SK-N-MC (cell line): ENCODE measurements around the gene CD79B.

ENCODE experiments used
- DNase-seq: peaks from one replicate; pipeline ENCODE4 v3.0.0-alpha.2; 2011; ENCODE audit warnings: low read depth, low spot score
- H3K27ac ChIP-seq: fragments of 200-600 bp; sonication (generic); 2 replicates; pipeline ENCODE4 v1.5.1; 2016; ENCODE audit warnings: mixed run types
- H3K36me3 ChIP-seq: fragments of 200-600 bp; sonication (generic); 2 replicates; pipeline ENCODE4 v1.6.1; 2017; ENCODE audit warnings: antibody characterized with exemption, low read length, mixed read lengths; ENCODE audit not compliant: insufficient read depth
- H3K4me3 ChIP-seq: fragments of 200-600 bp; sonication (generic); 2 replicates; pipeline ENCODE4 v1.5.1; 2016
- H3K9ac ChIP-seq: fragments of 200-600 bp; sonication (generic); 2 replicates; pipeline ENCODE4 v1.8.0; 2017; ENCODE audit warnings: mixed run types, mixed read lengths; ENCODE audit not compliant: insufficient read length
- H3K9me3 ChIP-seq: fragments of 200-600 bp; sonication (generic); 2 replicates; pipeline ENCODE4 v1.6.1; 2017; ENCODE audit warnings: low read depth, mild to moderate bottlenecking, antibody characterized with exemption, low read length, moderate library complexity, mixed read lengths
- EZH2 ChIP-seq: fragments of 200-600 bp; sonication (generic); IDR thresholded peaks from one replicate; pipeline ENCODE4 v1.6.1; 2017; ENCODE audit warnings: antibody characterized with exemption
- FOXP2 ChIP-seq: optimal IDR thresholded peaks from 2 replicates; pipeline ENCODE3; 2011; ENCODE audit warnings: mild to moderate bottlenecking, moderate library complexity; ENCODE audit not compliant: insufficient read depth; ENCODE audit errors: extremely low read length, control extremely low read depth
- POLR2AphosphoS5 ChIP-seq: IDR thresholded peaks from 2 replicates; pipeline ENCODE4 v1.6.1; 2012; ENCODE audit warnings: mild to moderate bottlenecking, low read depth, low read length, borderline replicate concordance

The CD79B gene

DNA sequence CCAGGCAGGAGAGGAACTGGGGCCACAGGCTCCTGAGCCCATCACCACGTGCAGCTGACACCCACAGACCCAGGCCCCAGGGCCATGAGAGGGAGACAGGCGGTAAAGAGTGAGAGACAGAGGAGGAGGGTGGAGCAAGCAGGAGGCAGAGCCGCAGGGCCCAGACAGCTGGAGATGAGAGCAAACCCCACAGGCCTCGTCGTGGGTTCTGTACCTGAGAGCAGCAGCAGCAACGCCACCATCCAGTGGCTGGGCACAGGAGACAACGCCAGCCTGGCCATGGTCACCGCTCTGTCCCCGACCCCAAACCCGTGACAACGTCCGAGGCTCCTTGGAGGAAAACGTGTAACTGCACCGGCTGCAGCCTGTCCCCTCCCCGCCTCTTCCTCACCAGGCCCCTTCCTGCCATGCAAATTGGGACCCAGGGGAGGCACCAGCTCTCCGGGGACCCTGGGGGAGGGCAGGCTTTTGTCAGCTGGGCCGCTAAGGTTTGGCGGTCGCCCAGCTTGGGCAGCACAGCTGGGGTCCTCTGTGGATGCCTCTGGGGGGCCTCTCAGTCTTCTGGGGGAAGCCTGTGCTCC lies at the start of gene CD79B:
Gene CD79B (minus strand): TSS at position 351 of the 581 bp plus-strand sequence. CDS start 70 bp downstream, at position 281.
- no peak for DNase-seq
- Histone ChIP-seq H3K9me3 (no peaks in the 10 kb centered on the region), H3K36me3 (no peaks in the 10 kb centered on the region), H3K9ac (no peak within 1 kb of the TSS), H3K4me3 (no peak within 1 kb of the TSS), H3K27ac (no peak within 1 kb of the TSS)
- TF ChIP-seq POLR2AphosphoS5 (no peak), EZH2 (no peak), FOXP2 (no peak)

DNA sequence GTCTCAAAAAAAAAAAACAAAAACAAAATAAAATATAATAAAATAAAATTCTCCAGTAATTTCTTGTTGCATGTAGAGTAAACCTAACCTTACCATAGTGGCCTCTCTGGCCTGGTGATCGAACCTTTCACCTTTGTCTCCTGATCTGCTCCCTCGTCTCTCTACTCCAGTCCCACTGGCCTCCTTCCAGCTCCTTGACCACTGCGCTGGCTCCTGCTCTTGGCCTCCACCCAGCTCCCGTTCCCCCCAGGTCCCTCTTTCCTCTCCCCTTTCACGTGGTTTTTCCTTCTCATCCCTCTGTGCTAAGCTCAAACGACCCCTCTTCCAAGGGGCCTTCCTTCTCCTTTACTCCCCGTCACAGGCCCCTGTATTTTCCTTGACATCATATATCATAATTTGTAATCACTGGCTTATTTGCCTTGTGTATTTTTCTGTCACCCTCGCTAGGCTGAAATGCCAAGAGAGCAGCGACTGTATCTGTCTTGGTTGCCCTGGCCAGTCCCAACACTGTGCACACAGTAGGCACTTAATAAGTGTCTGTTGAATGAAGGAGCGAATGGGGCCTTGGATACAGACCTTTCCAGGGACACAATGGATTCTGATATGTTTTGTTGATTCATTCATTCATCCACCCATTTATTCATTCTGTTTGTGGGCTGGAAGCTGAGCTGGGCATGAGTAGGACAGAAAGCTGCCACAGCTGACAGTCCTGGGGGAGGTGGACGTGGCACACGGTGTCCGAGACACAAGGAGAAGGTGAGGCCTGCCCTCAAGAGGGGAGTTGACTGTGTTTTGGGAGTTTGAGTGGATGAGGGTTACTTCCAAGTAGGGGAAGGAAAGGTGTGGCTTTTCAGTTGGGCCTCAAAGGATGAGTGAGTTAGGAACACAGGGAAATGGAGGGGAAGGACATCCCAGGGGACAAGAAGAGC lies 46.4 kb upstream of the CD79B start:
- no peak overlapping the region for H3K27ac ChIP-seq
- no peak overlapping the region for H3K4me3 ChIP-seq
- no peak overlapping the region for H3K9ac ChIP-seq
- DNase-seq, result no peak
- no peaks in the 10 kb centered on the region for H3K9me3 ChIP-seq
- no peak for TF ChIP-seq EZH2
- no peak for TF ChIP-seq POLR2AphosphoS5
- TF ChIP-seq FOXP2, result no peak
- H3K36me3 ChIP-seq, result no peaks in the 10 kb centered on the region

- no peak overlapping the region for H3K4me3 ChIP-seq
- TF ChIP-seq EZH2 (no peak), FOXP2 (no peak), POLR2AphosphoS5 (no peak)
- H3K9ac ChIP-seq, result no peak overlapping the region
- no peak overlapping the region for H3K27ac ChIP-seq
- DNase-seq, result no peak
- H3K36me3 ChIP-seq, result no peaks in the 10 kb centered on the region
- H3K9me3 ChIP-seq, result no peaks in the 10 kb centered on the region
These were observed 44.6 kb upstream of the CD79B start for GRCh38 chr17:63976702-63977101.

GRCh38 chr17:63975541-63976092 lies 43.5 kb upstream of the CD79B start:
- Histone ChIP-seq H3K9me3 (no peaks in the 10 kb centered on the region), H3K36me3 (no peaks in the 10 kb centered on the region), H3K4me3 (no peak overlapping the region), H3K27ac (no peak overlapping the region), H3K9ac (no peak overlapping the region)
- TF ChIP-seq EZH2 (no peak), FOXP2 (no peak), POLR2AphosphoS5 (no peak)
- DNase-seq, result no peak

DNA sequence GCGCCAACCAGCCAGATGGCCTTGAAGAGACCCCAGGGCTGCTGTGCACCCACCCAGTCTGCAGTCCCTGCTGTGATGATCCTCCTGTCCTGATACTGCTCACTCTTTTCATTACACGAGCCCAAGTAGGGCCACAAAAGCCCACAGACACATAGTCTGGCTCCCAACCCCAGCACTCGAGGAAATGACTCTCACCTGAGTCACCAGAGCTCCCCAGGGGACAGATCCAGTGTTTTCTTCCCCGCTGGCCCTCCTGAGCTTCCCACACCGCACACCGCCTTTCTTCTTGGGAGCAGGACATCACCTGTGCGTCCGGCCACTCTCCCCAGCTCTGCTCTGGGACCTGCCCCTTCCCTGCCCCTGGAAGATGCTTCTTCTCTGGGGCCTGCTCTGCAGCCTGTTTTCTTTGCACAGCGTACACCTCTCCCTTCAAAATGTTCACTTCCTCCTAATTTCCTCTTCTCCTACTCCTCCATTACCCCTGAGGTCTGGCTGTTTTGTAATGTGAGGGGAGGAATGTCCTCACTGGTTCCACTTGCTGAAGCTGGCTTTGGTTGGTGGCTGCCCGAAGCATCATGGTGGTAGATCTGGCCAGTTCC lies 42.6 kb upstream of the CD79B start:
- Histone ChIP-seq H3K4me3 (no peak overlapping the region), H3K9me3 (no peaks in the 10 kb centered on the region), H3K9ac (no peak overlapping the region), H3K27ac (no peak overlapping the region), H3K36me3 (no peaks in the 10 kb centered on the region)
- no peak for DNase-seq
- no peak for TF ChIP-seq FOXP2
- no peak for TF ChIP-seq POLR2AphosphoS5
- TF ChIP-seq EZH2, result no peak

DNA sequence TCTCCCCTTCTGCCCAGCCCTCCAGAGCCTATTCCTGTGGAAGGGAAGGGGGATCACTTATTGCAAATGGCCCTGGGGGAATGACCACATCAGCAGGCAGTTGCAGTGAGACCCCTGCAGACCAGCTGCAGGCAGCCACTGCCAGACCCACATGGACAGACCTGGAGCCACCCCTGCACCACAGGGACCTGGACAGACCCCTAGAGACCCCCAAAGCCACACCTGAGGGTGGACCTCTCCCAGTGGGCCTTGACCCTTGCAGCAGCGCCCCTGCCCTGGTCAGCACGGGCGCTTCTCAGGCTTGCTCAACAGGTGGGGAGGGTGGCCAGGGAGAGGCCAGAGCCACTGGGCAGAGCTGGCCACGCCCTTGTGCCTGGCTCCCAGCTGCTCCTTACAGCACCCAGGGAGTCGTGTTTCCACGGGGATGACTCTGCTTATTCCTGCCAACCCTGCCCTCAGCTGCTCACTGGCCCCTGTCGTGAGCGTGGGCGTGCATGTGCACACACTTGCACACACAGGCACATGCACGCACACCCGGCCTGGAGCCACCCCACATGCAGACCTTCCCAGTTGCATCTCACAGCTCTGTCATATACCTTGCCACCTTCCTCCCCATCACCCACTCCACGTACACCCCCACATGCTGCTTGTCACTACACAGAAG lies 41.9 kb upstream of the CD79B start:
- TF ChIP-seq FOXP2, result no peak
- Histone ChIP-seq H3K36me3 (no peaks in the 10 kb centered on the region), H3K9ac (no peak overlapping the region), H3K9me3 (no peaks in the 10 kb centered on the region), H3K4me3 (no peak overlapping the region), H3K27ac (no peak overlapping the region)
- no peak for DNase-seq

DNA sequence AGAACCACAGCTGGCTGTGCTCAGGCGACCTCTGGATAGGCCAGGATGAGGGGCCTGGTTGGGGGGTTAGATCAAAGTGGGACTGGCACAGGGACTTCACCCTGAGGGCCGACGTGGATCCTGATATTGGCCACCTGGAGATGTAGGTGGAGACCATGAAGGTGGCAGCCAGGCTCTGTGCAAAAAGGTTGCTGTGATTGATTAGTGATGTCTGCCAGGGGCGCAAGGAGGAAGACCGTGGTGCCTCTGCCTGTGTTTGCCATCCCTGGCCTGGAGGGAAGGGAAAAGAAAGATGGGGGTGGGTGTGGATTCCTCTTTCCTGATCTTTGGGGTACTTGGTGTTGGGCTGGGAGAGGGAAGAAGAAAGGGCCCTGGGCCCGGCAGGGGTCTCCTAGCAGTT lies 41.1 kb upstream of the CD79B start:
- no peak overlapping the region for H3K9ac ChIP-seq
- no peaks in the 10 kb centered on the region for H3K9me3 ChIP-seq
- TF ChIP-seq EZH2 (no peak), POLR2AphosphoS5 (no peak), FOXP2 (no peak)
- DNase-seq, result no peak
- no peaks in the 10 kb centered on the region for H3K36me3 ChIP-seq
- H3K27ac ChIP-seq, result no peak overlapping the region
- H3K4me3 ChIP-seq, result no peak overlapping the region

- TF ChIP-seq FOXP2, result no peak
- TF ChIP-seq EZH2, result no peak
- no peak for TF ChIP-seq POLR2AphosphoS5
- DNase-seq, result no peak
- H3K9ac ChIP-seq, result no peak within 1 kb of the TSS
- no peak within 1 kb of the TSS for H3K27ac ChIP-seq
- H3K4me3 ChIP-seq, result no peak within 1 kb of the TSS
- H3K36me3 ChIP-seq, result no peaks in the 10 kb centered on the region
- H3K9me3 ChIP-seq, result no peaks in the 10 kb centered on the region
These were observed 40.7 kb upstream of the CD79B start, which contains the start of gene SCN4A for GRCh38 chr17:63972796-63973195. SCN4A (minus strand) TSS chr17:63972918; CDS start chr17:63972841, 77 bp downstream.
